AG10803 (cell line): Measurements from ENCODE around the gene HMG20A.

Experiments
- DNase-seq: peaks from one replicate; pipeline ENCODE4 v3.0.0; 2010; ENCODE audit warnings: low read depth
- H3K4me3 ChIP-seq: 2 replicates; pipeline ENCODE4 v1.5.1; 2011; ENCODE audit warnings: mild to moderate bottlenecking, low read length, control low read depth
- CTCF ChIP-seq: conservative IDR thresholded peaks from 2 replicates; pipeline ENCODE4 v1.5.1; 2011; ENCODE audit warnings: mild to moderate bottlenecking, low read length, control low read depth, inconsistent platforms

Gene HMG20A

DNA sequence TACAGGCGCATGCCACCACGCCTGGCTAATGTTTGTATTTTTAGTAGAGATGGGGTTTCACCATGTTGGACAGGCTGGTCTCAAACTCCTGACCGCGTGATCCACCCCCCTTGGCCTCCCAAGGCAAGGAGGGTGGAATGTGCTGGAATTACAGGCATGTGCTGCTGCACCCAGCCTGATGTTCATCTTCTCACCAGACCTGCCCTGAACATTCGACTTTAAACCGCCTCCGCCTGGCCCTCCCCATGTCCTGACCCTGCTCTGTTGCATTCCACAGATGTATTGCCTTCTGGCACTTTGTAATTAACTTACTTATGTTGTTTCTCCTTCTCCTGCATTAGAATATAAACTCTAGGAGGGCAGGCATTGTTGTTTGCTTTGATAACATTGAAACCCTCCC lies 109.9 kb downstream of the HMG20A start:
- peak; percentile 39 for DNase-seq
- H3K4me3 ChIP-seq, result no peak overlapping the region
- no peak for TF ChIP-seq CTCF

GRCh38 chr15:77531191-77532000 lies 110.7 kb downstream of the HMG20A start:
- H3K4me3 ChIP-seq, result no peak overlapping the region
- TF ChIP-seq CTCF, result no peak
- no peak for DNase-seq

- no peak overlapping the region for H3K4me3 ChIP-seq
- DNase-seq, result no peak
- no peak for TF ChIP-seq CTCF
Measured at GRCh38 chr15:77532067-77532710, 111.5 kb downstream of the HMG20A start.

GRCh38 chr15:77532846-77533245 lies 112.2 kb downstream of the HMG20A start:
- no peak for TF ChIP-seq CTCF
- H3K4me3 ChIP-seq, result no peak overlapping the region
- no peak for DNase-seq

GRCh38 chr15:77533578-77534430 lies 113.1 kb downstream of the HMG20A start:
- DNase-seq, result peak; percentile 30

More at GRCh38 chr15:77533578-77534430, 113.1 kb downstream of the HMG20A start:
- H3K4me3 ChIP-seq, result no peak overlapping the region
- no peak for TF ChIP-seq CTCF
